T-helper 2 cell (primary cell): Measurements from ENCODE around the gene NAV1.
"Not testable (repeated sequence)": the region's sequence is repeated elsewhere in the genome, so short reads cannot be mapped to it uniquely, and the experiment has no call there.

Experiments used
- DNase-seq, 5 experiments: peaks; one replicate each; pipeline versions ENCODE4 v3.0.0 to v3.0.0-alpha.2; 2012 to 2022

The NAV1 gene

DNA sequence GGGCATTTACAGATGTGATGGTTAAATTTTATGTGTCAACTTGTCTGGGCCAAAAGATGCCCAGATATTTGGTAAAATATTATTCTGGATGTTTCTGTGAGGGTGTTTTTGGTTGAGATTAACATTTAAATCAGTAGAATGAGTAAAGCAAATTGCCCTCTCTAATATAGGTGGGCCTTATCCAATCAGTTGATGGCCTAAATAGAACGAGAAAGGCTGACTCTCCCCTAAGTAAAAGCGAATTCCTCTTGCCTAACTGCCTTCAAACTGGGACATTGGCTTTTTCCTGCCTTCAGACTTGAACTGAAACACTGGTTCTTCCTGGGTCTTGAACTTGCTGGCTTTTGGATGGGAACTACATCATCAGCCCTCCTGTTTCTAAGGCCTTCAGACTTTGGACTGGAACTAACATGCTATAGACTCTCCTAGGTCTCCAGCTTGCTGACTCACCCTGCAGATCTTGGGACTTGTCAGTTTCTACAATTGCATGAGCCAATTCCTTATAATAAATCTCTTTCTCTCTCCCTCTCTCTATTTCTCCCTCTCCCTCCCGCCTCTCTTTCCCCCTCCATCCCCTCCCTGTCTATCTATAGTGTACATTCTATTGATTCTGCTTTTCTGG is 10.2 kb upstream of the NAV1 start:
- no peak for DNase-seq

DNA sequence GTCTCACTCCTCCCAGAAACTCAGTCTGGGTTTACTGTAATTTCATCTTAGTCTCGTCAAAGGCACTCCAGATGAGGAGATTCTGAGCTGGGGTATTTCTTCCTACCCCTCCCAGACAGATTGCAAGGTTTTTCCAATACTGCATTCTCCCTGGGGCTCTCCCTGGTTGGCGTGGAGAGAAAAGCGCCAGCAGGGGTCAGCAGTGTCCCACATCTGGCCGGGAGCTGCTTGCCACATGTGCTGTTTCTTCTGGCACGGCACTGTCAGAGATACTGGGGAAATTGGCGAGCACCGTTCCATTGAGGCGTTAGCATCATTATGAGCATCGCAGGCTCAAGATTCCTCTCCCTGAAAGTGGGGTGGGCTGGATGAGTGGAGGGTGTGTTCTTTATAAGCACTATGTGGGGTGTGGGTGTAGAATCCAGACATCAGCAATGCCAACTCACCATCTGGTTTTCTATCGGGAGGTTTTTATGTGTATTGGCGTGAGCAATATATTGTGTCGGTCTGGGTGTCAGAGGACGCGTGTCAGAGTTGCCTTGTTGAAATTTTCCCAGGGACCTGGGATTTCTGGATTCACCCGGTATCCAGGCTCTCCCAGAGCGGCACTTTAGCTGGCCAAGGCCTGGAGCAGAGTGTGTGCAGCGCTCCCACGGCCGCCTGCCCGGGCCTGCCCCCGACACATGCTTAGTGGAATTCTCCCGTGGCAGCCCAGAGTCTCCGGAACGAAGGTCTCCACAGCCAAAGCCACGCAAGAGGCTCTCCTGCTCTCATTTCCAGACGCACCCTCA is 8.0 kb upstream of the NAV1 start:
- DNase-seq: peak in 1 of 5 experiments; percentile 24

DNA sequence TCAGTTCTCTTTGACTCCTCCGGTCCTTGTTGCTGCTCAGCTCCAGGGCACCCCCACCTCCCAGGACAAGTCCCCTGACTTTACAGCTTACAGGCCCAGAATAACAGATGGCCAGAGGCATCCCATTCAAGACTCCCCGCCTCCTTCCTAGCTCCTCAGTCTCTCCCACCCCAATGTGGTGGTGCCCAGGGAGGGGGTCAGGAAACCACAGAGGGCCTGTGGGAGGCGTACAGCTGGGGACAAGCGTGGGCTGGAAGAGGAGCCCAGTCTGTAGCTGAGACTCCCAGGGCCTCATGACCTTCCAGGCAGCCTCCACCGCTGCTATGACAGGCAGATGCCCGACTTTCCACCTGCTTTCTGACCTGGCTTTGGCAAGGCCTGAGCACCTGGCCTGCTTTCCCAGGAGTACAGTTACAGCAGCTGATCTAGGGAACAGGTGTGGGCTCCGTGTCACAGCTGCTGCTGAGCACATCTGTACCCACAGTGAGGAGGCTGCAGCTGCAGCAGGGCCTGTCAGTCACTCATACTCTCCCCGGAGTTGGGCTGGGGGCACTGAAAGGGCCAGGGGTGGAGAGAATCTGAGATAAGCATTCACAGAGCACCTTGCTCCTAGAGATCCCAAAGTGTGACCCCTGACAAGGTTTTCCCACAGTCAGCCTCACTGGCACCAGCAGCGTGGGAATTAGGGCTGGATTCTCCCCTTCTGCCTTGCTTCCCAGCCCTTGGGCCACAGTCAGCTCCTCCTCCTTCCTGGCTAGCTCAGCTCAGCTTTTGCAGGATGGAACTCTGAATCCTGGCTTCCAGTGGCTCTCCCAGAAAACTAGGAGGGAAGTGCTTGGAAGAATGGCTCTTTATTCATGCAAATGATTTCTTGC is 7.1 kb upstream of the NAV1 start:
- no peak for DNase-seq

DNA sequence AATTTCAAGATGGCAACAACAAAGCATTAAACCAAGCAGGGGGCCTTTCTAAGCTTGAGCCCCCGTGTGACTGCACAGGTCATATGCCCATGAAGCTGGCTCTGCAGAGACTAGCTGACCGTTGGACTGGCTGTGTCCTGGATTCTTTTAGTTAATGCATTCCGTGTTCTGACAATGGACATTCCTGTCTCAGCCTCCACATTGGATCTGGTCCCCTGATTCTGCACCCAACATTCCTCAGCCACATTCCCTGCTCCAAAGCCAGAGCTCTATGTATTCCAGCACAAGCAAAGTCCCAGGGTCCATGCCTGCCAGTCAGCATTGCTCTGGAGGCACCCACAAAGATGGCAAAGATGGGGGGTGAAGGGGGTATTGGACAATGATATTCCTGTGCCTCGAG is 5.1 kb upstream of the NAV1 start:
- DNase-seq: no peak

DNA sequence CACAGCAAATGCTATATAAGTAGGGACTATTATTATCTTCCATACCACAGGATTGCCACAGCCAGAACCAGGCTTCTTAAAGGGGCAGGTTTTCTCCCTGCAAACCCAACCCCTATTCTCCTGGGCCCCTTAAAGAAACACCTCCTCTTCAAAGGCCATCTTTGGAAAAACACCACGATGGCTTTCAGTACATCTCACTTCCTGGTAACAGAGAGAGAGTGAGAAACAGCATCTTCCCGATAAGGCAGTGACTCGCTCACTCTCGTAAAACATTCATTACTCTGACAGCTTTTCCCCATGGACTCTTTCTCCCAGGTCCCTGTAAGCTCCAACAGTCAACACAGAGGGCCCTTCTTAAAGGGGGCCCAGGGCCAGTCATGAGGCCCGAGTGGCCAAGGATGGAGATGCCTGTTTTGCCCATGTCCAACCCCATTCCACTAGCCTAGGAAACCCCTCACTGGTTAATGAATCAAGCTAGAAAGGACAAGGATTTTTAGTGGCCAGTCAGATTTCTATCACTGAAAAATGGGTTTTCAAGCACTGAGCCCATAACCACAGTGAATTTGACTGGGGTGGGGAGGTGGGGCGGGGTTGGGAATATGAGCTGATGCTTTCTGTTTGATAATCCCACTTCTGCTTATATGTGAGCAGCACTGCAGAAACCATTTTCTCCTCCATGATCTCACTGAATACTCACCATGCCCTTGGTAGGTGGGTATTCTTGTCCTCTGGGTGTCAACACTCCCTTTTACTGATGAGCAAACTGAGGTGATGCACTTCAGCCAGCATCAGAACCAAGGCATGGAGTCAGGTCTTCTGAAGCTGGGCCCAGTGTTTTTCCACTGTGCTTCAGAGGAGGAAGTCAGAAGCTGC is 3.6 kb upstream of the NAV1 start:
- no peak for DNase-seq

DNA sequence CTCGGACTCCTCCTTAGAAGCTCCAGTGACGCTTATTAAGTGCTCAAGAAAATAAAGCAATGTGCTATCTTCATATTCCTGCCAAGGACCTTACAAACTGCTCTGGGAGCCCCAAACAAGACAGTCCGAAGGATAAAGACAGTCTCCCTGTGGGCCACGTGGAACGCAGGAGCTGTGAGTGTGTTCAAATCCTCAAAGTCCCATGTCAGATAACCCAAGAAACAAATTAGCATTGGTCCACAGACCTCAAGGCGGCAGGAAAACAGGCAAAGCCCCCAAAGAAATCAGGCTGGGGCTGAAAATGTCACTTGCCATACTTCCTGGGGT is 3.0 kb upstream of the NAV1 start:
- DNase-seq: no peak

DNA sequence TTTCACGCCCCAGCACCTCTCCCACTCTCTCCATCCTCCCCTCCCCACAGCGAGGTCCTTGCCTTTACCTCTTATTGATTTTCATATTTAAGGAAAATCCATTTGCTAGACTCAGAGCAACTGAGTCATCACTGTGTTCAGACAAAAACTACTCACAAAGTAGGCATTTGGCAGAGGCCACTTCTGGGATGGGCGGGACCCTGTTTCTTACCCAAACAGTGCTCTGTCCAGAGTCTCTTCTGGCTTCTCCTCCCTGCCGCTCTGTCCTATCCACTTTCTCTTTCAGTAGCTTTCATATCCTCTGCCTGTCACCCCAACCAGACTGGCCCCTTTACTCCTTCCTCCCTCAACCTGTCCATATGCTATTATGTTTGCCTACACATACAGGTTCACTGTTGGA is 2.4 kb upstream of the NAV1 start:
- DNase-seq: no peak

DNA sequence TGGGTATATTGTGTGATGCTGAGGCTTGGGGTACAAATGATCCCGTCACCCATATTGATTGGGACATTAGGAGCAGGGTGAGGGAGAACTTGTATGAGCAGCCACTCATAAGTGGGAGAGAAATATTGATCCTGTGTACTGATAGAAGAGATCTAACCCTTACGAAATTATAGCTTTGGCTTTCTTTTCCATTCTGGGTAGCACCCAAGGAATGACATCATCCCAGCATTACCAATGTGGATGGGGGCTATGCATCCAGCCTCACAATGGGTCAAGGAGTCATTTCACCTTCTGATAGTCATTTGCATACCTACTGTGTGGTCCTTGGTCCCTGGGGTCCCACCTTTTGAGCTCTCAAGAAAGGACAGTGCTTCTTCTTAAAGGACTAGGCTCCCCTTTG is 1.9 kb upstream of the NAV1 start:
- DNase-seq: no peak

DNA sequence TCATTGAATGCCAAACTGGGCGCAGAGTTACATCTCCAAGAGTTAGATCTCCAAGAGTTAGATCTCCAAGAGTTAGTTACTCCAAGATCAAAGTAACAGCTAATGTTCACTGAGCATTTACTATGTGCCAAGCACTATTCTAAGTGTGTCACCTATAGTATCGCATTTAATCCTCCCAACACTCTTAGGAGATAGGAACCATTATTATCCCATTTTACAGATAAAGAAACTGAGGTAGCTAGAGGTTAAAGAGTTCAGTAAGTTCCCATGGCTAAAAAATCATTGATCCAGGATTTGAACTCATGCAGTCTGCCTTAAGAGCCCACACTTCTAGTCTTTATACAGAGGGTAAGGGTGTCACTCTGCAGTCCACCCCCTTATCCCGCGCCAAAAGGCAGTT is 1.5 kb upstream of the NAV1 start:
- no peak for DNase-seq

DNA sequence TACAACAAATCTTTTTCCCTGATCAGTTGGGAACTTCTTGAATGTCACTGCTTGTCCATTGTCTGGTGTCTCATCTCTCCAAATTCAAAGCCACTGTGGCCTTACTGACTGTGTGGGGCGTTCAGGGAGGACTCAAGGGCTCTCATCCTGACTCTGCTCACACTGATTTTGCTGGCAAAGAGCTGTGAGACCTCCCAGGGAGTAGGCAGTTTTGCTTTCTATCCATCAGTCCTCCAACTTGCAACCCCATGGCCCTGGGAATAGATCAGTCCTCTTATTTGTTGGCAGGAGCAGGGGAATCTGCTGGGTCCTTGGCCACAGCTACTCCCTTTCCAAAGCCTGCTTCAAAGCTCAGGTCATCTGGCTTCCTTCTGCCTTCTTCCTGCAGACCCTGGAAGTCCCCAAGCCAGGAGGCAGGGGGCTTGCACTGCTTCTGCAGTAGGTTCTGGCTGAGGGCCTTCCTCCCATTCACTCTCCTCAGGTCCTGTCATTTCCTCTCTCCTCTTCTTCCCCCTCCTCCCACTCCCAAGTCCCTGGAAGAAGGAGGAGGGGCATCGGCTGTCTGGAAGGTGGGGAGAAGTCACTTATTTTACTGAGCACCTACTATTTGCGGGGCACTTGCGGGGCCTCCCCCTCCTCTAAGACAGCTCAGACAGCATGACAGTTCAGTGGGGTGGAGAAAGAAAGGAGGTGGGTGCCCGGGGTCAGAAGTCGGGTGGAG is 876 bp upstream of the NAV1 start:
- no peak for DNase-seq

DNA sequence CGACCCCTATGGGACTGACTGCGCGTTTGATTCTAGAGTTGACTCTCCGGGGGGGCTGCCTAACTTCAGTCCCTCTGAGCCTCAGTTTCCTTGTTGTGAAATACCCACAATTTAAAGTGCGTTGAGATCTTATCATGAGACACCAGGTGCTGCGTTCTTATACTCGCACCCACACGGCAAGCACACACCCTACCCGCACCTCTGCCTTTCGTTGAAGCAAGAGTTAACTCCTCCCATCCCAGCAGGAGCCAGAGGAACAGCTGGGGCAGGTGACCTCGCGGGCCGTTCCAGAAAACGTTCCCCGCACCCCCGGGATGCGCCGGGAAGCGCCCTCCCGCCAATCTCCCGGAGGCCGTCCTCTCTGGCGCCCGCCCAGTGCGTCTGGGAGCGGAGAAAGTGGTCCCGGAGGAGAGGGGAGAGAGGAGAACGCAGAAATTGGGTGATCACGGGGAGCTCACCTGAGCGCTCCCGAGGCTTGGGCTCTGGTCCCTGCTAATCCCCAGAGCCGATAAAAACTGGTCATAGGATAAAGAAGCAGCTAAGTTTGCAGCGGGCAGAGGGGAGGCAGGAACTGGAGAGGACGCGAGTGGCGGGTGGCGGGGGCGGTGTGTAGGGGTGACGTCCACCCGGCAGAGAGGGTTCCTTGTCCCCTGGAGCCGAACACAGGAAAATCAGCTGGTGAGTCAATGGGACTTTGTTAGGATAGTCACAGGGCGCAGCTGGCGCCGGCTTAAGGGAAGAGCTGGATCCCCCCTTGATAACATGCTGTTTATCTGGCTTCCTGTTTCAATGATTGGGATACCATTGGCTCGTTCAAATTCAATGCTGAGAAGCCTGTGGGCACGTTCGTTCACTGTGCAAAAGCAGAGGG is 869 bp downstream of the NAV1 start:
- no peak for DNase-seq

DNA sequence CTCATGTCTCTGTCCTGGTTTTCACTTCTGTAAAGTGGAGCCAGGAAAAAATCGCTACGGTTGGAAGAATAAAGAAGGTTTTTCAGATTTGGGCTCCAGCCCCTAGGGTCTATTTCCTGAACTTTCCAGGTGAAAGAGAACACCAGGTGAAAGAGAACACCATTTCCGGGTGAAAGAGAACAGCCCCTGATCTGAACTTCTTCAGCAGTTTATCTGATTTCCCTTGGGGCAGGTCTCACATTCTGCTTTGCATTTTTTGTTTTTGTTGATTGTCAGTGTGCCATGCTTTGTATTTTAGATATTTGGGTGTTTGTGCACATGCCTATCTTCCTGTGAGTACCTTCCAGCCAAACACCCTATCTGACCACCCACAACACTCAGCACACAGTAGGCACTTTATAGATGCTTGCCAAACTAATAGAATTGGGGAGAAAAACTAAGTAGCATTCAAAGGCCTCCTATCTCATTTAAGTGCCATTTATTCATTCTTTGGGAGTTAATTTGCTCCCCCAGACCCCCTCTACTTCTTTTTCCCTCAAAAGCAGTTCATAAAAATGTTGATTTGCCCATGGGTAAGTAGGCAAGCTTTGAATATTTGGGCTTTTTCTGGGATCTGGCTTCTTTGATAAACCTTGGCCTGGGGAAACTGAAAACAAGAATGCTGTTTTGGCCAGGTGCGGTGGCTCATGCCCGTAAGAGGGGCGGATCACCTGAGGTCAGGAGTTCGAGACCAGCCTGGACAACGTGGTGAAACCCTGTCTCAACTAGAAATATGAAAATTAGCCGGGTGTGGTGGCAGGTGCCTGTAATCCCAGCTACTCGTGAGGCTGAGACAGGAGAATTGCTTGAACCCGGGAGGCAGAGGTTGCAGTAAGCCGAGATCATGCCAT is 2.2 kb downstream of the NAV1 start:
- DNase-seq: no peak

DNA sequence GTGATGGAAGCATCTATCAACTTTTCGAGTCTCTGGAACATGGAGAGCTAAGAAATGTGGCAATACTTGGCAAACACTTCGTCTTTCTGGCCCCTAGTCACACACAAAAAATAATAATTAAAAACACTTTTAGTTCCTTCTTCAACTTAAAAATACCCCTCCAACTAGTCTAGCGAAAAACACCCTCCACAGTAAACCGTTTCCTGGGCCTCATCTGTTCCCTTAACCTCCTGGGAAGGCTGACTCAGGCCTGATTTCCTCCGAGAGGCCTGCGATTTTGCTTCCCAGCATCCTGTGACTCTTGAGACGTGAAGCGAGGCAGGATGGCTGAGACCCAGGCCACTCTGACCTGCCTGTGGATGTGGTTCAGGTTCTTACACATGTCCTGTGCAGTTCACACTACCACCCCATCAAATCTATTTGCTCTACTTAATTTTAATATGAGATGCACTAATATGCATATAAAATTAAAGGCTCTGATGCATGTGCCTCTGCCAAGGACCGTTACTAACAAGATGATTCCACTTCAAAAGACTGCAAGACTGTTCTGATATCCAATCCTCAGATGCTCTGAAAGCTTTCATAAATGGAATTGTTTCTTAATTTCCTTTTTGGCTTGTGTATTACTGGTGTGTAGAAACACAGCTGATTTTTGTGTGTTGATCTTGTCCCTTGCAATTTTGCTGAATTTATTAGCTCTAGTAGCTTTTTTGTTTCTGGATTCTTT is 3.5 kb downstream of the NAV1 start:
- no peak for DNase-seq

DNA sequence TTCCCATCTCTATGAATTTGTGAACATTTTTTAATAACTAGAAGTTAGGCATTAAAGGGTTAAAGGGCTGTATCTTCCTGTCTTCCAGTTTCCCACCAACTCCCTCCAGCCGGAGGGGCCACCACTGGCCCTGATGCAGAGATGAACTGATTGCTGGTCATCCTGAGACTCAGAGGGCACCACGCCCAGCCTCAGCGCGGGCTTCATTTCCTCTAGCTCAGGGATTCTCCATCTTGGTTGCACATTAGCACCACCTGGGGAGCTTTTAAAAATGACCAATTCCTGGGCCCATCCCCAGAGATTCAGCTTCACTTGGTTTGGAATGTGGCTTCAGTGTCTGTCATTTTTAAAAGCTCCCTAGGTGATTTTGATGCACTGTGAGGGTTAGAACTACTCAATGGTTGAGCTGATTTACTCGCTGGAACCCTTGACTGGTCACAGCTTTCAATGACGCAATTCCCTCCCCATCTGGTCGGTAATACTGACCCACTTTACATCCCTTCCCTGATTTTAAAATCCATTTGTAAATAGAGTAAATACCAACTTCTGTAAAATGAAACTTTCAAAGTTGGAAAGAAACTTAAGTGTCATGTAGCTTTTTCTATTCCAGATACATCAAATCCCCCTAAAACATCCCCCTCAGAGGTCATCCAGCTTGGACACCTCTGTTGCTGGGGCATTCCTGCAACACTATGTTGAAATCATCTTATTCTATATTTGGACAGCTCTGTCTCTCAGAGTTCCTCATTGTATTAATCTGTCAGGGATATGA is 5.1 kb downstream of the NAV1 start:
- no peak for DNase-seq

DNA sequence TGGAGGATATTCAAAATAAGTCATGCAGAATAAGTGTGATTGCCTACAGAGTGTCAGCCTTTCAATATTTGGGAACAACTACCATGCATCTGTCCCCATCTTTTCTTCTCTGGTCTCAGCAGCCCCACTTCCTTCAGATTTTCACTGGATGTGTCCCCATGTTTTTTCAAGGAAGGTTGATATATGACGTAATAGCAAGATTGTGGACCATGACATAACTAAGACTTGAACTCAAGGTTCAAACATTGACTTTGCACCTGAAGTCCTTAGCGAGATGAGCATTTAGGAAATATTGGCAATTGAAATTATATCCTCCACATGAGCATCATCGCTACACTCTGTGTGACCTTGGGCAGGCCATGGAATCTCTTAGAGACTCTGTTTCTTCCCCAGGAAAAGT is 5.8 kb downstream of the NAV1 start:
- DNase-seq: no peak

DNA sequence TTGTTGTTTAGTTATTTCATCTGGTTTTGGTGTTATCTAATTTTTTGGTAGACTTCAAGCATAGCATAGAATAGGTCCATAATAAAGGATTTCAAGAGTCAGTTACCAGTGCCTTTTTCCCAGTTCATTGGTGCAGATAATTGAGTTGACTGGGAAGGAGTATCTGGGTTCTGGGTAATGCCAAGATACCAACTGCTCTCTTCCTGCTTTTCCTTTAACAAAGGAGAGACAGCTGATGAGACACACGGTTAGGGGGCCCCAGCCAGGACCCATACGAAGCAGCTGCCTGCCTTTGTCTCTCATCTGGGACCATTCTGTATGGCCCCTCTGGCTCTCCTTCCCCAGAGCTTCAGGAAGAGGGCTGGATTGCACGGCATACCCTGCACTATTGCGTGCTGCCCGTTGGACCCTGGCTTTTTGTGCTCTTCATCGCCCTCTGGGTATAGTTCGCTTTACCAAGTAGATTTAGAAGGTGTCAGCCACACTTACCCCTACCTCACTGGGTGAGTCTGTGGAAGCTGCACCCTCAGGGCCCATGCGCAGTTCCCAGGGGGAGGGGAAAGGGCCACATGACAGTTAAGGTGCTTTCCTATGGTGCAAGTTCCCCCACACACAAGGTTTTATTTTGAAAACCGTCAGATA is 7.0 kb downstream of the NAV1 start:
- peak in 1 of 5 experiments; percentile 20 for DNase-seq

DNA sequence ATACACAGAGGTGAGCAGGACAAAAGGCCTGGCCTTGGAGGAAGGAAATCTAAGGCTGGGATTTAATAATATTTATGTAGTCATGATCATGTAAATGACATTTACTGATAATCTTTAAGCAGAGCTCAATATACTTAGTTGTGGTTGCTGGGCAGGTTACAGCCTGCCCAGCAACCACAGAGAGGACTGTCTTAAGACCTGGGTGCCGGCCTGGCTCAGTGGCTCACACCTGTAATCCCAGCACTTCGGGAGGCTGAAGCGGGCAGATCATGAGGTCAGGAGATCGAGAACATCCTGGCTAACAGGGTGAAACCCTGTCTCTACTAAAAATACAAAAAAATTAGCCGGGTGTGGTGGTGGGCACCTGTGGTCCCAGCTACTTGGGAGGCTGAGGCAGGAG is 10.6 kb downstream of the NAV1 start:
- DNase-seq: not testable (repeated sequence)

DNA sequence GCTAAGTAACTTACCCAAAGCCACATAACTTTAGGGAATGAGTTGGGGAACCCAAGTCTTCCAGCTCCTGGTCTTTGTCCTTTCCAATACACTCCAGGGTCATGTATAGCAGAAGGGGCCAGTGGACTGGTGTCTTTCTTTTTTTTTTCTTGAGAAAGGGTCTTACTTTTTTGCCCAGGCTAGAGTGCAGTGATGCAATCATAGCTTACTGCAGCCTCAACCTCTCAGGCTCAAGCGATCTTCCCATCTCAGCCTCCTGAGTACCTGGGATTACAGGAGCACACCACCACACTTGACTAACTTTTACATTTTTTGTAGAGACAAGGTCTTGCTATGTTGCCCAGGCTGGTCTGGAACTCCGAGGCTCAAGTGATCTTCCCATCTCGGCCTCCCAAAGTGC is 12.2 kb downstream of the NAV1 start:
- no peak for DNase-seq
